Tibial artery (tissue), 4 donors: Measurements from ENCODE around the gene AGBL1.
"Not testable (repeated sequence)": the region's sequence is repeated elsewhere in the genome, so short reads cannot be mapped to it uniquely, and the experiment has no call there.

Experiments
- DNase-seq, 2 donors: peaks; one replicate each; pipeline ENCODE4 v3.0.0-alpha.2; 2019
- H3K27ac ChIP-seq, 2 donors: fragments of 200-600 bp; sonication (generic) in 1 of 2; 1 replicate in 1 of 2; 2 replicates in 1 of 2; pipeline ENCODE4 v1.5.1; 2018 to 2019; ENCODE audit warnings: mild to moderate bottlenecking in 1 of 2
- H3K27me3 ChIP-seq, 2 donors: fragments of 200-600 bp; sonication (generic) in 1 of 2; one replicate each; pipeline versions ENCODE4 v1.5.1 to v1.6.0; 2016 to 2019
- H3K36me3 ChIP-seq, 3 donors: fragments of 200-600 bp; sonication (generic) in 2 of 3; one replicate each; pipeline ENCODE4 v1.5.1; 2016 to 2019; ENCODE audit warnings: mild to moderate bottlenecking in 2 of 3
- H3K4me1 ChIP-seq, 4 donors: fragments of 200-600 bp; sonication (generic) in 2 of 4; 1 replicate in 3 of 4; 2 replicates in 1 of 4; pipeline ENCODE4 v1.5.1; 2016 to 2019
- H3K4me3 ChIP-seq, 2 donors: fragments of 200-600 bp; sonication (generic) in 1 of 2; 1 replicate in 1 of 2; 2 replicates in 1 of 2; pipeline ENCODE4 v1.5.1; 2018 to 2019; ENCODE audit warnings: mild to moderate bottlenecking in 2 of 2
- H3K9me3 ChIP-seq, 3 donors: fragments of 200-600 bp; sonication (generic) in 1 of 3; one replicate each; pipeline ENCODE4 v1.5.1; 2016 to 2019
- intact Hi-C: fragments of 100-400 bp; cut with DNase I; formaldehyde crosslinking; loops from one replicate; pipeline ENCODE4 v1.15.0; 2023; ENCODE audit warnings: low total_unique reads
- TF ChIP-seq, protein P1 (sequence below), 2 experiments: fragments of 200-600 bp in 1 of 2; fragments of 450-650 bp in 1 of 2; IDR thresholded peaks; one replicate each; pipeline ENCODE4 v1.5.1; 2017 to 2019; ENCODE audit warnings: antibody characterized with exemption in 2 of 2, mild to moderate bottlenecking in 1 of 2, moderate library complexity in 1 of 2

The AGBL1 gene

DNA sequence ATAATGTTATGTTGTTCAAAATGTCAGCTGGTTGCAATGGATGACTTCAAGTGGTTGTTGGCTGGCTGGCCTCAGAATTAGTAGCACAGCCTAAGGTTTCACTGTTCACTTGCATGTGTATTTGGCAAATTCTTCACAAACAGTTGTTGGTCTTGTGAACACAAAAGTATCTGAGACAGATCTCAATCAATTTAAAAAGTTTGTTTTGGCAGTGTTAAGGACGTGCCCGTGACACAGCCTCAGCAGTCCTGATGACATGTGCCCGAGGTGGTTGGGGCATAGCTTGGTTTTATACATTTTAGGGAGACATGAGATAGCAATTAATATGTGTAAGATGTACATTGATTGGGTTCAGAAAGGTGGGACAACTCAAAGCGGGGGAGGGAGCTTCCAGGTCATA is 436.0 kb downstream of the AGBL1 start:
- no peak overlapping the region for H3K4me3 ChIP-seq
- H3K27me3 ChIP-seq = no peaks in the 10 kb centered on the region
- TF ChIP-seq, protein P1, sequence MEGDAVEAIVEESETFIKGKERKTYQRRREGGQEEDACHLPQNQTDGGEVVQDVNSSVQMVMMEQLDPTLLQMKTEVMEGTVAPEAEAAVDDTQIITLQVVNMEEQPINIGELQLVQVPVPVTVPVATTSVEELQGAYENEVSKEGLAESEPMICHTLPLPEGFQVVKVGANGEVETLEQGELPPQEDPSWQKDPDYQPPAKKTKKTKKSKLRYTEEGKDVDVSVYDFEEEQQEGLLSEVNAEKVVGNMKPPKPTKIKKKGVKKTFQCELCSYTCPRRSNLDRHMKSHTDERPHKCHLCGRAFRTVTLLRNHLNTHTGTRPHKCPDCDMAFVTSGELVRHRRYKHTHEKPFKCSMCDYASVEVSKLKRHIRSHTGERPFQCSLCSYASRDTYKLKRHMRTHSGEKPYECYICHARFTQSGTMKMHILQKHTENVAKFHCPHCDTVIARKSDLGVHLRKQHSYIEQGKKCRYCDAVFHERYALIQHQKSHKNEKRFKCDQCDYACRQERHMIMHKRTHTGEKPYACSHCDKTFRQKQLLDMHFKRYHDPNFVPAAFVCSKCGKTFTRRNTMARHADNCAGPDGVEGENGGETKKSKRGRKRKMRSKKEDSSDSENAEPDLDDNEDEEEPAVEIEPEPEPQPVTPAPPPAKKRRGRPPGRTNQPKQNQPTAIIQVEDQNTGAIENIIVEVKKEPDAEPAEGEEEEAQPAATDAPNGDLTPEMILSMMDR (IDR thresholded peaks at IDR 0.05) = no peak
- no peaks in the 10 kb centered on the region for H3K9me3 ChIP-seq
- intact Hi-C loops = no loop called here
- H3K27ac ChIP-seq = no peak overlapping the region
- H3K36me3 ChIP-seq = no peaks in the 10 kb centered on the region
- DNase-seq = no peak
- H3K4me1 ChIP-seq = no peaks in the 10 kb centered on the region

DNA sequence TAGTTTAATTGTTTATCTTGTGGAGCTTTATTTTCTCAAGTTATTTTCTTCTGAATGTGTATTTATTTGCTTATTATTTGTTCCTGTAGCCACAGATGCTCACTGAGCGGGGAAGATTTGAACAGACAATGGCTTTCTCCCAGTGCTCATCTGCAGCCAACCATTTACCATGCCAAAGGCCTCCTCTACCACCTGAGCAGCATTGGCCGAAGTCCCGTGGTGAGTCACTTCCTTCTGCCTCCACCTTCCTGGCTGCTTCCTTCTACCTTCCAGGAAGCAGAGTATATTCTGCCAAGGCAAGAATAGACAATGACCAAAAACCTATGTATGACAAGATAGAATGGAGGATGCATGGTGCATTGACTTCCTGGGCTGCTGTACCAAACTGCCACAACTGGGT is 443.1 kb downstream of the AGBL1 start:
- DNase-seq = no peak
- TF ChIP-seq, protein P1 (IDR thresholded peaks at IDR 0.05) = no peak

DNA sequence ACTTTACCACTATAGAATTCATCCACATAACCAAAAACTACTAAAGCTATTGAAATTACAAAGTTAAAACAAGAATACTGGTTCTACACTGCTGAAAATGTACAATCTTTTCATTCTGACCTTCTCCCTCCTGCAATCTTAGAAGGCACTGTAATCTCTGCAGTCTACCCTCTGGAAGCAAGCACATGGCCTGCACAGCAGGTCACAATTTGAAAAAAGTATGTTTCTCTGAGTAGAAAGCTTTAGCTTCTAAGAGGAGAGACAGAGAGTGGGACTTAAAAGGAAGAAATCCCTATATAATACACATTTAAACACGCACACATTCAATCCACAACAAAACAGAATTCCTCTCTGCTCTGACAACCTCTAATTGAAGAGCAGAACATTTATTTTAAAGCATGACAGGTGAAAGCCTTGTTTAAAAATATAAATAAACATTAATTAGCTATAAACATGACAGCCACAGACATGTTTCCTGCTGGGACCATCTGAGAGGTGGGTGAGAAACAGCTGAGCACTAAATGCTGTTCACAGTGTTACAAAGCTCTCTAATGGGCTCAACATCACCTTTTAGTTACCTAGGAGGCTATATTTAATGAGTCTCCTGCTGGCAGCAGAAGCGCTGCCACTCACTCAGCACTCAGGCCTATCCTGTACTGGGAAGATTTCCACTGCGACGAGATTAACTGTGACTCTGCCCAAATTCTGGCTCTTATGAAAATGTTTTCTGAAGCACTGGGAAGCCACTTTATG is 447.4 kb downstream of the AGBL1 start:
- Histone ChIP-seq H3K27me3 (no peaks in the 10 kb centered on the region), H3K36me3 (no peaks in the 10 kb centered on the region), H3K27ac (no peak overlapping the region), H3K9me3 (no peaks in the 10 kb centered on the region), H3K4me1 (no peaks in the 10 kb centered on the region), H3K4me3 (no peak overlapping the region)
- no peak for DNase-seq
- intact Hi-C loops = no loop called here
- TF ChIP-seq, protein P1 (IDR thresholded peaks at IDR 0.05) = no peak

More for the DNA sequence above, 443.1 kb downstream of the AGBL1 start:
- Histone ChIP-seq H3K4me1 (no peaks in the 10 kb centered on the region), H3K36me3 (no peaks in the 10 kb centered on the region), H3K9me3 (no peaks in the 10 kb centered on the region), H3K27me3 (no peaks in the 10 kb centered on the region), H3K4me3 (no peak overlapping the region), H3K27ac (no peak overlapping the region)
- intact Hi-C loops = no loop called here

DNA sequence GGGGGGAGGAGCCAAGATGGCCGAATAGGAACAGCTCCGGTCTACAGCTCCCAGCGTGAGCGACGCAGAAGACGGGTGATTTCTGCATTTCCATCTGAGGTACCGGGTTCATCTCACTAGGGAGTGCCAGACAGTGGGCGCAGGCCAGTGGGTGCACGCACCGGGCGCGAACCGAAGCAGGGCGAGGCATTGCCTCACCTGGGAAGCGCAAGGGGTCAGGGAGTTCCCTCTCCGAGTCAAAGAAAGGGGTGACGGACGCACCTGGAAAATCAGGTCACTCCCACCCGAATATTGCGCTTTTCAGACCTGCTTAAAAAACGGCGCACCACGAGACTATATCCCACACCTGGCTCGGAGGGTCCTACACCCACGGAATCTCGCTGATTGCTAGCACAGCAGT is 448.4 kb downstream of the AGBL1 start:
- H3K27me3 ChIP-seq, H3K36me3 ChIP-seq, H3K4me3 ChIP-seq, intact Hi-C loops, H3K4me1 ChIP-seq, DNase-seq, H3K9me3 ChIP-seq, H3K27ac ChIP-seq: not testable (repeated sequence)

DNA sequence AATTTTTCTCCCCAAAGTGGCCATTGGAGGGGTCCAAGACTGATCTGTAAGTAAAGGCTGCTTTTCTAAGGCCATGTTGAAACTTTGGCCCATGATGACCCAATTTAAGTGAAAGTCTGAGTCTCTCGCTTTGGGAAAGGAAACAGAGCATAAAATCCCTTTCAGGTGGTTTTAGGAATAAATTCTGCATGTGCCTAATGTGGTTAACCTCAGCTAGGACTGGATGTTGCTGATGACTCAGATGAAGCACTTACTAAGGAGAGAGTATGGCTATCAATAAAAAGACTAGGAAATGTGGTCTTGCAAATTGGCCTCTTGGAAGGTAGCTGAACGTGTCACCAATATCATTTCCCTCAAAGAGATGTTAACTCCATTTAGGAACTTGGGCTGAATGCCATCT is 458.5 kb downstream of the AGBL1 start:
- Histone ChIP-seq H3K27ac (no peak overlapping the region), H3K27me3 (no peaks in the 10 kb centered on the region), H3K9me3 (no peaks in the 10 kb centered on the region), H3K36me3 (no peaks in the 10 kb centered on the region), H3K4me1 (no peaks in the 10 kb centered on the region), H3K4me3 (no peak overlapping the region)
- TF ChIP-seq, protein P1 (IDR thresholded peaks at IDR 0.05) = no peak
- DNase-seq = no peak
- intact Hi-C loops = no loop called here

DNA sequence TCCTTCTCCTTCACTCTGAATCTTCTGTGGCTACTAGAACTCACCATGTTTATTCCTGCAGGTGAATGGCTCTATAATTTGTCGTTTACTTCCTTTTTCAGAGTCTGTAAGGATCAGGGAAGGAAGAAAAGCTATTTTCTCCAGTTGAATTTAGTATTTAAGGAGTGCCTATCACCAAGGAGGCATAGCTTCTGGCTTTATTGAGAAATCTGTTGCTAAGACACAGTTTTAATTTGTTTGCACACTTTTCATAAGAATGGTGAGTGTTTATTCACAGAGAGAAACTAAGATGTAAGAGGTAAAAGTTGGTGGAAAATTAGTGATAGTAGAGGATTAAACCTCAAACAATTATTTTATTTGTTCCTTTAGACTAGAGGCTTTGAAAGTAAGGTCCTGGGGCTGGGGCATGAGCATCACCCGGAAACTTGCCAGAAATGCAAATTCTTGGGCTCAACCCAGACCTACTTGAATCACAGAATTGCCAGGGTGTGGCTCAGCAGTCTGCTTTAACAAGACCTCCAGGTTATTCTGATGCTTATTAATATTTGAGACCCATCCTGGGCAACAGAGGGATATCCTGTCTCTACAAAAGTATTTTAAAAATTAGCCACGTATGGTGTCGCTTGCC is 461.3 kb downstream of the AGBL1 start:
- H3K9me3 ChIP-seq = no peaks in the 10 kb centered on the region
- TF ChIP-seq, protein P1 (IDR thresholded peaks at IDR 0.05) = no peak
- no peak for DNase-seq
- H3K4me1 ChIP-seq = no peaks in the 10 kb centered on the region
- H3K27ac ChIP-seq = no peak overlapping the region
- H3K27me3 ChIP-seq = no peaks in the 10 kb centered on the region
- H3K36me3 ChIP-seq = no peaks in the 10 kb centered on the region
- intact Hi-C loops = no loop called here
- no peak overlapping the region for H3K4me3 ChIP-seq
